Activated CD4-positive, CD25-positive, alpha-beta regulatory T cell treated with anti-CD3 and anti-CD28 coated beads, Interleukin-2, amount 50 U/mL, for 16 hours (primary cell): ENCODE measurements around the gene RBFOX1.

Source experiments
- DNase-seq: peaks from one replicate; pipeline ENCODE4 v3.0.0-alpha.2; 2020; ENCODE audit warnings: low read depth, low spot score

Gene RBFOX1

DNA sequence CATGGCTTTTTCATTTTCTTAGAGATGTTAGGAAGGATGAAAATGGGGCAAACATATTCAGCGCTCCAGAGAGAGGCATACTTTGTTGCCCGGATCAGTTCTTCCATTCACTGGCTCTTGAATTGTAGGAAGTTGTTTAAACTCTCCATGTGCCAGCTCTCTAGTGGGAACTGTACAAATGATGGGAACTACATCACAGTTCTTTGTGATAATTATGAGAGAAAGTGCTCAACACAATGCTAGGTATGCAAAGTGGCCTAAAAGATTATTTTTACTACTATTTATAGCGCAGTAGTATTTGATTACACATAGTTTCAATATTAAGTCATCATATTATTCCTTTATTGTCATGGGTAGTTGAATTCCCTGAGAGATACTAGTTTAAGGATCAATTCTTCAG, 268.5 kb downstream of the RBFOX1 start:
- DNase-seq: no peak

DNA sequence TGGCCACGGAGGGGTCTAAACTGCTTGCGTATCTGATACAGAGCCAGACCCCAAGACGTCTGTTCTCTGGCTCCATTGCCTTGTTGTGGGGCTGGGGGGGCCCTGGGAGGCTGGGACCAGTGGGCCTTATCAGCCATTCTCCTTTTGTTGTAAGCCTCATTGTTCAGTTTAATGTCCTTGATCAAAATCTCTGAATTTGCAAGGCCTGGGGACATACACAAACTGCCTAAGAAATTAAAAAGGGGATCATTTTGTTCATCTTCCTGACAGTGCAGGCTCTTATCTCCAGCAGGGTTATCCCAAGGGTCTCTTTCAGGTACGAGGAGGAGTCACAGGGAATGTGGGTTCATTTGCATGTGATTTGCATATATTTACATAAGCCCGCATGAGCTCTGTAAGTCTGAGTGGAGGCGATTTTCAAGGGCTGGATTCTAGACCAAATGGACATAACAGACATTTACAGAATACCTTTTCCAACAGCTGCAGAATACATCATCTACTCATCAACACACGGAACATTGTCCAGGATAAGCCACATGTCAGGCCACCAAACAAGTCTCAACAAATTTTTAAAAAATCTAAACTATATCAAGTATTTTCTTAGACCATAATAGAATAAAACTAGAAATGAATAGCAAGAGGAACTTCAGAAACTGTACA, 269.8 kb downstream of the RBFOX1 start:
- no peak for DNase-seq

DNA sequence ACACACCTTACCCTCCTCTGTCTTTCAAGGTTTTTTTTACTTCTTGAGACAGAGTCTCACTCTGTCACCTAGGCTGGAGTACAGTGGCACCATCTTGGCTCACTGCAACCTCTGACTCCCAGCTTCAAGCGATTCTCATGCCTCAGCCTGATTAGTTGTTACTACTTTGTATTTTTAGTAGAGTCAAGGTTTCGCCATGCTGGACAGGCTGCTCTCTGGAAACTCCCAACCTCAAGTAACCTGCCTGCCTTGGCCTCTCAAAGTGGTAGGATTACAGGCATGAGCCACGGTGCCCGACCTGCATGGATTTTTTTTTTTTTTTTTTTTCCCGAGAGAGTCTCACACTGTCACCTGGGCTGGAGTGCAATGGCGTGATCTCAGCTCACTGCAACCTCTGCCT, 273.2 kb downstream of the RBFOX1 start:
- no peak for DNase-seq

DNA sequence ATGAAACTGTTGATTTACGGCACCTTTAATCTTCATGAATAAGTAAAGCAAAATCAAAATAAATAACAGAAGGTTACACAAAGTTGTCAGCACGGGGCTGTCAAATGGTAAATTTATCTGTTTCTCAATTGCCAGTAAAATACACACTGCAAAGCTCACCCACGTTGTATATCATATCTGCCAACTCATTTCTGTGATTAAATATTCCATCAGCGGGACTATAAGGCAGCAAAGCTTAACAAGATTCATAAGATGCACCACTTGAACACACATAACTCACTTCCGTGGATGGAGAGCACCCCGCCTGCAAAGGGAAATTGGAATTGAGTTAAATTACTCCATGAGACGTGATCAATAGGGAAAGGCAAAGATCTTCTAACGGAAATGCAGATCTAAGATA, 280.0 kb downstream of the RBFOX1 start:
- no peak for DNase-seq

DNA sequence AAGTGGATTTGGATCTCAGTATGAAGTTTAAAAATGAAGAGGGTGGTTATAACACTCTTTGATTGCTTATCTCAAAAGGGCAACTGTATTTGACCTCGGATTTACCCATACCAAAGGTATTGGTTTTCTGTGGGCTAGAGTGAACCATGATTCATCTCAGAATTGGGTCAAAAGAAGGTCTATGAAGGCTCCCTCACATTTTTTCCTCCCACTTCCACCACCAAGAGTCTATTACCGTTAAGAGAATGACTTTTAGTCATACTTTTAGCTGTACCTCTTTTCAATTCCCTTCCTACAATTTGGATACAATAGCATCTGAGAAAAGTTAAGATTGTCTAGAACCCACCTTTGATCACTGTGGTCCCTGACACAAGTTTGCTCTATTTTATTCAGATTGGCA, 280.9 kb downstream of the RBFOX1 start:
- no peak for DNase-seq

DNA sequence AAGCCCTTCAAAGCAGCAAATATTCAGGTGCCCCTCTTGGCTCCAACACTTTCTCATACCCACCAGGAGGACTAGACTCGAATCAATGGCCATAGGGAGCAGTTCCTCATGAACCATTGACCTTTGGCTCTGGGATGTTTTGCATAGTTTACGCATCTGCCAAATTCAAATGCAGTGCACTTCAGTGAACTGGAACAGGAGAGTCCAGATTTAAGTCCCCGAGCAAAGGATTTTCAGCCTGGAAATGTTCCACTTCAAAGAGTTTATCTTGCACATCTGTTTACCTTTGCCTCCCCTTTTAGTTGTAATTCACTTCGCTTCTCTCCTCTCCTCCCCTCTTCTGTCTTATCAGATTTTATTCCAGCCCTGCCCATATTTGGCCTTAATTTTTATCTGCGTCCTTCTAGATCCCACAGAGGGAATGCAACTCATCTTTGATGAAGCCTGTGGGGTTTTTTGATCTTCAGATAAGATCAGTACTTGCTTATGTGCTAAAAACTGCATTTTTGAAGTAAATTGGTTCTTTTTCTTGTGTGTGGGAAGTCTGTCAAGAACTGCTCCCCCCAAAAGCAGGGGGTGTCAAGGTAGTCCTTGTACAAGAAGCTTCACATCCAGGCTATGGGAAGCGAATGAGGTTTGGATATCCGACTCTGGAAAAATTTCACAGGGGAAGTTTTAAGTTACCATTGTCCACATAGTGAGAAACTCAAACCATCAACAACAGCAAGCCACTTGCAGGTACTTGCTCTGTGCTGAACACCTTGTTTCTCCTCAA, 281.6 kb downstream of the RBFOX1 start:
- no peak for DNase-seq

DNA sequence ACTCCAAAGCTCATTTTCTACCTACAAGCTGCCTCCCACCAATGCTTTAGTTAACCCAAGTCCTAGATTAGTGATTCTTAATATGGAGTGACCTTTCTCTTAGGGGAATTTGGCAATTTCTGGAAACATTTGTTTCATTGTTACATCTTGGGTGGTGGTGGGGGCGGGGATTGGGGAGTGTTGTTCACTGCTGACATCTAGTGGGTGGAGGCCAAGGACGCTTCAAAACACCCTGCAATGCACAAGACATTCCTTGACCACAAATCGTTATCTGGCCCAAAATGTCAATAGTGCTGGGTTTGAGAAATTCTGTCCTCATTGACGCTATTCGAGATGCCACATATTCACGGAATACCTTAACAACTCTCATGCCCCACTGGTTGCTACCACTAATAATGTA, 282.9 kb downstream of the RBFOX1 start:
- DNase-seq: no peak

DNA sequence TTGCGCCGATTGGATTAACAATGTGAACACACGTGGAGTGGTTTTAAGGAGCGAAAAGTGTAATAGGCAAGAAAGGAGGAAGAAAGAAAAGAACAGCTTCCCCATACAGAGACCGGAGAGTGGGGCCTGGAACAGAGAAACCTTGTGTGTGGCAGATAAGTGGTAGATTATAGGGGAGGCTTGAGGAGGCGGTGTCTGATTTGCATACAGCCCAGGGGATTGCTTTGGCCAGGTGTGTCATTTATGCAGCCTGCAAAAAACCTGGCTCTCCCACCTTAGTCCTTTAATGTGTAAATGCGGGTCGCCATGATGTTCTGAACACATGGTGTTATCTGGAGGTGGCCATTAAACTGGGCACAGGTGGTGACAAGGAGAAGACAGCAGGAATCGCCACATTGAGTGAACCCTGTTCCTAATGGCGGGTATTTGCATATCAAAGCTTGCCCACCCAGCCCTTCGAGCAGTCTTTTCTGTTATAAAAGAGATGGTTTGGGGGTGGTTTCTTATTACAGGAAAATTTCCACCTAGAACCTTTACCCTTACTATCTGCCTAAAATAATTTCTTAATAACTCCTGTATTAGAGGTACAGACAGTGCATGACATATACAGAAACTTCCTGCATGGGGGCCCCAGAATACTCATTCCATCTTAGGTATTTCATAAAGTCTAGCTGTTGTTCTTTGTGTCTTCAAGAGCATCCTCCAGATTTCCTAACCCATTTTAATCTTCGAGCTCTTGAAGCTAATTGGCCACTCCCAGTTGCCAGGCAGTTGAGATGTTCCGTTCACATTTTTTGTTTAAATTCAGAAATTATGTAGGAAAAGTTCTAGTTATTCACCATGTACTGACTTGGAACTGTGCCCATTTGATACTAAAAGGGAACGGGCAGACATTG, 292.5 kb downstream of the RBFOX1 start:
- no peak for DNase-seq

DNA sequence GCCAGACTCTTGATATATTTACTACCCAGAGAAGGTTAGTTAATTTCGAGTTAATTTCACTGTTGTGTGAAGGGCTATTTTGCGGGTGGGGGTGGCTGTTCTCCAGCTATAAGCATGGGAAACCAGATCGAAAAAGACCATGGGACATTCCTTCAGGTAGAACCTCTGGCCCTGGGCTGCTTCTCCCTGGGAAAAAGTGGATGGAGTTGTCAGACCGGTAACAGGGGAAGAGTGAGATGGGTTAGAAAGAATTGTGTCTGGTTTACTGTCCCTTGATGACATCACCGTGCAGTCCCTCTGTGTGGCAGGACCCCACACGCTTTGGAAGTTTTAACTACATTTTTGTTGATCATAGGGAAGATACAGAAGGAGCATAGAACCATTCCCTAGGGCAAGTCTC, 296.3 kb downstream of the RBFOX1 start:
- DNase-seq: no peak

DNA sequence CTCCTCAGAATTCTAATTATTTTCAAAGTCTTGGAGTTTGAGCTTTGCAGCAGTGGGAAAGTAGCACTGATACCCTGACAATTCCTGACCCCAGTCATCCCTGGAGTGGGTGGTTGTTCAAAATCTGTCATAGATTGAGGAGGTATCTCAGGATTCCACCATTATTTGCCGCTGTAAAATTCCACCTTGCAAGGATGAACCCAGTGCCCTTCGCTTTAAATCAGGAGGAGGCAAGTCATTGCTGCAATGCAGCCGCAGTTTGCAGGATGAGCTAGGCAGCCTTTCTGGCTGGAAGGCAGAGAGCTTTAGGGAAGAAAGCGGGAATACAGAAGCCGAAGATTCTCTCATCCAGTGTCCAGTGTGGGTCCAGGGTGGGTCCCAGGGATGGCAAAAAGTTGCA, 296.9 kb downstream of the RBFOX1 start:
- no peak for DNase-seq

DNA sequence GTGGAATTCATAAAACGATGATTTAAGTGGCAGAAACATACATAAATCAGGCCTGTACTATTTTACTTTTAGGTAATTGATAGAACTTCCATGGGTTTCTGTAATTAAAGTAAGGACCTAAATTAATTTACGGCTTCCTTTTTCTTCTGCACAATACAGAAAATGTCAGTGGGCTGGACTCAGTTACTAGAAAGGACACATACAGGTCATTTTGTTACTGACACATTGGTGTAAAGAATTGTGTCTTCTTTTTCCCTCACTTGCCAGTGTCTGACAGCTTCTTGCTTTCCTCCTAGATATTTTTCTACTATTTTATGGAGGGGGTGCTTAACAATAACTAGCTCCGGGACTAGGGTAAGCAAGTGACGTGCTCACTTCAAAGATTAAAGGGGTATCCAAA, 304.8 kb downstream of the RBFOX1 start:
- no peak for DNase-seq

DNA sequence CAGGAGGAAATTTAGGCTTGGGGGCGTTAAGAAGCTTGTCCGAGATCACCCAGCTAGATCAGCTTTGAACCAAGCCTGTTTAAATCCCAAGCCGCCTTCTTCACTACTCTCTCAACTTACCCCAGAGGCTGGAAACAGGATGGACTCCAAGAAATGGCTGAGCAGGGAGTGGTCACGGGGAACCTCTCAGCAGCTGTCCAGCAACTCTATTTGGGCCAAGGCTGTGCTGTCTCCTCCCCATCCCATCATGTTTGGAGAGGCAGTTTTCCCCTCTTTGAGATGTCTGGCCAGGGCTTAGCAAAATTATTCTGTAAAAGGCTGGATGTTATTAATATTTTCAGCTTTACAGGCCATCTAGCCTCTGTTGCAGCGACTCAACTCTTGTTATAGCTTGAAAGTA, 305.7 kb downstream of the RBFOX1 start:
- no peak for DNase-seq

DNA sequence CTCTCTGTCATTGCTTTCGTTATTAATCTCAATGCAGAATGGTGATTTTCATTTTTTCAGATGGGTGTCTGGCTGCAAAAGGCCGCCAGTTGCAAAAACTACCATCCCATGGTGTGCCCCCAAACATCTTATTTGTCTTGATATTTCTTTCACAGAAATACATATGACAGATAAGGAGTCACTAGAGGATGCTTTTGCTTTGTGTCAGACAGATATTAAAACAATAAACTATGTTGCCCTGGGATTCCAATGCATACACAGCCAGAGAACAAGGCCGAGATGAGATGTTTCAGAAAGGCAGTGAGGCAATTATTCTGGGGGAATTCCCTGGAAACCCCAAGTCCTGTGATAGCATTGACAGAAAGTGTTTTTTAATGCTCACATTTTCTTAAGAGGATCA, 307.7 kb downstream of the RBFOX1 start:
- no peak for DNase-seq

DNA sequence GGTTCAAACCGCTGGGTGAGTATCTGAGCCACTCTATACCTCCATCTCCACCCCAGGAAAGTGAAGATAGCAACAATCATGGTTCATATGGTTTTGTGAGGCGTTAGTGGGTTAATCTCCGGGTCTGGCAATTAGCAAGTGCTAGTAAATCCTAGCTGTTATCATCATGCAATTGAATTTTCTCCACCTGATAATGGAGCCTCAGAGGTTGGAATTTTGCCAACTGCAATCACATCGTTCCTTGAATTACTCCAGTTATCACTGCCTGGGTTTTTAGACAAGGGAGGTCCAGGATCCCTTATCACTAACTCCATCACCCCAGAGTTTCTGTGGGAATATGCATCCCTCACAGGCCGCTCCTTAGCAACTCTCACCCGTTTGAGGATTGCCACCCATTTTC, 311.5 kb downstream of the RBFOX1 start:
- no peak for DNase-seq

DNA sequence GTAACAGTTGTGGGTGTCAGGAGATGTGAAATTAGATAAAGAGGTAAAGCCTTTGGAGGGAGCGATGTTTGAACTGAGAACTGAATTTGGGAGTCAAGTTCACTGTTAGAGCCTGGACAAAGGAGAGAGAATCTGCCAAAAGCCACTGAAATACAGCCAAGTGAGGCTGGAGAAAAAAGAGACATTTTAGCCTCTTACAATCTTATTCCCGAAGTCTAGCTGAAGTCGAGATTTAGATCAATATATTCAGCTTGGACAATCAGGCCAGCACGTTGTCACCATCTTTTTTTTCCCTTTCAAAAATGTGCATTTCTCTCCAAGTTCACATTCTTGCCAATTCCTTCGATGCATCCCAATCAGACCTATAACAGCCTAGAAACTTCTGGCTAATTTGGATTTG, 312.2 kb downstream of the RBFOX1 start:
- DNase-seq: no peak

DNA sequence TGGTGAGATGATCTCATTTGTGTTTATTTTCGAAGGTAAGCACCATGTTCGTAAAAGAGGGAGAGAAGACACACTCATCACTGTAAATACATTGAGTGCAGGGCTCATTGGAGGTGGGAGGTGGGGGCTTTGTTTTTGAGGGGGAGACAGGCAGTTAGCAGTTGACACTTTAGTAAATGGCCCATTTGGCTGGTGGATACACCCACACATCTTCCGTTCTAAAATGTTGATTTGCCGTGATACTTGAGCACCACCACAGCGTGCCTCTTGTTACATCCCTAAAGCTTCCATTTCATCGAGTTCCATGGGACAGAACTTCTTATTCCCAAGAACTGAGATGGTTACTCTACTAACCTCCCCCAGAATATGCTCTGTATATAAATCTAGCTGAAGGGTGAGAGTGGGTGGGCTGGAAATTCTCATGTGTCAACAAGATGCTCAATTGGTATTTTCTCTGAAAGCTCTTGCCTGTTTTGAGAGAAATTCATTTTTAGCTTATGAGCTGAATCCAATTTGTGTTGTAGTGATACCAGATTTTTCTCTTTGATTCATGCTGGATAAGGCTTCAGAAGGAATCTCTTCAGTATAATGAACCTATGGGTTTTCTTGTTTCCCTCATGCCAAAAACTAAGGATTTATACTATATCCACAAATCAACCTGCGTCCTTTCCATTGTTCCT, 314.3 kb downstream of the RBFOX1 start:
- no peak for DNase-seq

DNA sequence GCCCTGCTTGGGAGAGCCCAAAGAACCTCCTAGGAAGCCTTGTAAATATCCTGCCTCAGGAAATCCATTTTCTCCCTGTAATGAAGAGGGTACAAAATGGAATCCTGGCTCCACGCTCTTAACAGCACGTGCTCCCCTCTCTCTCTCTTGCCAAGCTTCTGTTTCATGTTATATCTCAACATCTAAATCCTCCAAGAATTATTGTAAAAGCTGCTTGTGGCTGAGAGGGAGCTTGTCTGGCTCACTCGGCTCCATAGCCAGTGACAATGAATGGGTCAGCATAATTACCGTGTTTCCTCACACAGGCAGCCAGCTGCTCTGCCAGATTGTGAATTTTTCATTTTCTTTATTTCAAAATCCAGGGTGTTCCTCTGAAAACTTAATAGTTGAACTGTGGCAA, 317.8 kb downstream of the RBFOX1 start:
- DNase-seq: no peak

DNA sequence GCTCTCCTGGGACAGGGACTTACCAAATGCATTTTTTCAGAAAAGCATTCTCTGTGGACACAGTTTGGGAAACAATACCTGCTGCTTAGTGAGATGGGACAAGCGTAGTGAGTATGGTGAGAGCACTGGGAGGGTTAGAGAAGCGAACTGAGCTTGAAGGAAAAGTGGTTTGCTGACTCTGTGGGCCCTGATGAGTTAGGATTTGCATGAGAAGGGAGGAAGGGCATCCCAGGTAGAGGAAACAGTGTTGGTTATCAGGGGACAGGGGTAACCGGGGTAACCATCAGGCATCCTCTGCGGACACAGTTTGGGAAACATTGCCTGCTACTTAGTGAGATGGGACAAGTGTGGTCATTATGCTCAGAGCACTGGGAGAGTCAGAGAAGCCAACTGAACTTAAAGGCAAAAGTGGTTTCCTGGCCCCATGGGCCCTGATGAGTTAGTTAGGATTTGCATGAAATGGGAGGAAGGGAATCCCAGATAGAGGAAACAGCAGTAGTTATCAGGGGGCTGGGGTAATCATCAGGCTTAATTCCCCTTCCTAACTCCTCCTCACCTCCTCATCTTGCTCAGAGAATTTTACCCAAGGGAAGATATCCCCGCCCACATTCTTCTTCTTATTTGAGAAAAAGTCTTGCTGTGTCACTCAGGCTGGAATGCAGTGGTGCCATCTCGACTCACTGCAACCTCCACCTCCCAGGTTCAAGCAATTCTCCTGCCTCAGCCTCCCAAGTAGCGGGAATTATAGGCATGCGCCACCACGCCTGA, 319.3 kb downstream of the RBFOX1 start:
- DNase-seq: no peak

DNA sequence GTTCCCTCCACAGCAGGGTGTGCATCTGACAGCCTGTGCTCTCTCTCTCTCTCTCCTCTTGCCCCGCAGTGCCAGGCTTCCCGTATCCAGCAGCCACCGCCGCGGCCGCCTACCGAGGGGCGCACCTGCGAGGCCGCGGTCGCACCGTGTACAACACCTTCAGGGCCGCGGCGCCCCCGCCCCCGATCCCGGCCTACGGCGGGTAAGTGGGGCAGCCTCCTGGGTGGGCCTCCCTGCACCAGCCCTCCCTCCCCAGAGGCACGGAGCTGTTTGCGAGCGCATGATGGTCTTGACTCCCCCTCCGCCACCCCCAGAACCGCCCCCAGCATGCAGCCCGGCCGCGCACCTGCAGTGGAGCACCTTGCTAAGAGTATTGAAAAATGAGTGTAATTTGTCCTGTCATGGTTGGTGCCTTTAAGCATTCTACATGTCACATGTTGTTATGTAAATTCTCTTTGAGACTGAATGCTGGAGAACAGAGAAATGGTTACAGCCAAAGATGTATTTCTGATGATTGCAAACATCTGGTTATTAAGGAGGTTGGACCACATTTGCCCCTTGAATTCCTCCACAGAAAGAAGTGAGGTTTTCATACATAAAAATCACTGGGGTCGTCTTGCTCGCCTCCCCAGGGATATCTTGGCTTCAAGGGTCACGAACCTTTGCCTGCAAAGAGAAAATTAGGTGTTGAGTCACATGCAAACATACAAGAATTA, 321.3 kb downstream of the RBFOX1 start:
- DNase-seq: no peak

DNA sequence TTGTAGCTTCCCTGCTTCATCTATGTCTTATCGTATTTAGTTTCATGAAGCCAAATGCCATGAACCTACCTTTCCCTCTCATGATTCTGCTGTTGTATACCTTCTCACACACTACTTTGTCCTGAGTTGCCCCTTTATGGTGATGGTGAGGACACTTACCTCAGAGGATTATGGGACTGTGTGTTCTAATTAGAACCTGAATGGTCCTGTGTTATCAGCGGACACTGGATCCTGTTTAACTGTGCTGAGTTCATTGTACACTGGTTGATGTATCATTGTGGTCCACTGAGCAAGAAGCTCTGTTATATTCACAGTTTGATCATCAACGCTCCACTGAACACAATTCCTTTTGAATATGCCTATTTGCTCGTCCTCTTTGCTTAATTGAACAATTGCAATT, 343.0 kb downstream of the RBFOX1 start:
- no peak for DNase-seq

DNA sequence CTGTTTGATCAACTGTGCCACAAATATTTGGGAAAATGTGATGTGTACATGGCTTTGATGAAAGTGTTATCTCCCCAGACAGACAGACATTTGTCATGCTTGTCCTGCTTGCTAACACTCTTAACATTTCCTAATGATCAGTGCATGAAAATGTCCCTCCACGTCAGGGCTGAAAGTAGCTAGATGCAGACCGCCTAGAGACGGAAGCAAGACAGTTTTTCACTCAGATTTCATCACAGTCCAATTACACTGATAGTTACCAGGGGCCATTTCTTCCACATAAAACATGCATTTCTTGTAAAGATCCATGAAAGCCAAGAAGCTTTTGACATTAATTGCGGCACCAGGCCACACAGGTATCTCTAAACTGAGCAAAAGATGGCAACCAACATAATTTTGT, 347.7 kb downstream of the RBFOX1 start:
- no peak for DNase-seq
